OCI-LY7 (cell line): Measurements from ENCODE around the gene MLPH. TPM values are rescaled to one million over a fixed set of nuclear protein-coding genes. Genes with fewer than 3 reads are reported as not detected.

Experiments
- Bru-seq: library from RNA; stranded (reverse); fragments of 400-500 nt; gene quantifications from one replicate; lab custom pipeline; 2021; lab: Mats Ljungman, UMichigan
- BruChase-seq, 2 experiments: library from RNA; stranded (reverse); fragments of 400-500 nt; gene quantifications; one replicate each; lab custom pipeline; 2021; lab: Mats Ljungman, UMichigan
- BruUV-seq: library from RNA; stranded (reverse); fragments of 400-500 nt; replicated peaks from 2 replicates; lab custom pipeline; 2021; lab: Mats Ljungman, UMichigan
- CTCF ChIA-PET: fragments of 300-600 bp; sonication (Branson Sonifier 250); formaldehyde crosslinking; loops from one replicate; lab custom pipeline; 2022; ENCODE audit warnings: antibody characterized with exemption; ENCODE audit not compliant: unreplicated experiment; lab: Charles Lee
- POLR2A ChIA-PET: fragments of 300-600 bp; sonication (Branson Sonifier 250); formaldehyde crosslinking; loops from one replicate; lab custom pipeline; 2022; ENCODE audit warnings: antibody characterized with exemption; lab: Charles Lee
- DNase-seq: peaks from one replicate; pipeline ENCODE4 v3.0.0-alpha.2; 2015; ENCODE audit warnings: low spot score
- H2AFZ ChIP-seq: fragments of 200-600 bp; sonication (generic), shearing (Covaris generic); 2 replicates; pipeline ENCODE4 v1.6.1; 2014; ENCODE audit warnings: mild to moderate bottlenecking, antibody characterized with exemption, low read length, moderate library complexity
- H3K27ac ChIP-seq: fragments of 200-600 bp; sonication (generic); 2 replicates; pipeline ENCODE4 v1.5.1; 2014; ENCODE audit warnings: mixed run types, low read depth, mild to moderate bottlenecking, moderate library complexity, low read length, inconsistent platforms; ENCODE audit not compliant: poor library complexity, severe bottlenecking
- H3K36me3 ChIP-seq: fragments of 200-600 bp; sonication (generic); 2 replicates; pipeline ENCODE4 v1.6.1; 2014; ENCODE audit warnings: mild to moderate bottlenecking, antibody characterized with exemption, low read length, moderate library complexity, mixed read lengths; ENCODE audit not compliant: insufficient read depth
- H3K4me1 ChIP-seq: fragments of 200-600 bp; sonication (generic); 2 replicates; pipeline ENCODE4 v1.5.1; 2014; ENCODE audit warnings: mild to moderate bottlenecking, low read length; ENCODE audit not compliant: insufficient read depth, poor library complexity, severe bottlenecking
- H3K4me2 ChIP-seq: fragments of 200-600 bp; sonication (generic); 2 replicates; pipeline ENCODE4 v1.6.1; 2014; ENCODE audit warnings: mild to moderate bottlenecking, low read length
- H3K4me3 ChIP-seq: fragments of 200-600 bp; sonication (generic); 2 replicates; pipeline ENCODE4 v1.5.1; 2014; ENCODE audit warnings: mild to moderate bottlenecking, low read depth, low read length; ENCODE audit not compliant: poor library complexity, severe bottlenecking
- H3K79me2 ChIP-seq: fragments of 200-600 bp; sonication (generic); 2 replicates; pipeline ENCODE4 v1.6.1; 2016; ENCODE audit warnings: low read depth, mild to moderate bottlenecking, low read length, moderate library complexity, mixed read lengths; ENCODE audit not compliant: insufficient read depth
- H3K9me2 ChIP-seq: fragments of 200-600 bp; sonication (generic); 2 replicates; pipeline ENCODE4 v1.6.1; 2016; ENCODE audit warnings: mild to moderate bottlenecking, low read length, mixed read lengths; ENCODE audit not compliant: insufficient read depth
- H3K9me3 ChIP-seq: fragments of 200-600 bp; sonication (generic); 2 replicates; pipeline ENCODE4 v1.6.1; 2014; ENCODE audit warnings: mild to moderate bottlenecking, mixed run types, low read length, mixed read lengths
- H4K20me1 ChIP-seq: fragments of 200-600 bp; sonication (generic); 2 replicates; pipeline ENCODE4 v1.6.1; 2014; ENCODE audit warnings: mild to moderate bottlenecking, antibody characterized with exemption, low read length, moderate library complexity, mixed read lengths; ENCODE audit not compliant: insufficient read depth
- EZH2phosphoT487 ChIP-seq: fragments of 200-600 bp; sonication (generic); IDR thresholded peaks from 2 replicates; pipeline ENCODE4 v1.6.1; 2018; ENCODE audit warnings: low read depth, borderline replicate concordance, mild to moderate bottlenecking, mixed run types, antibody characterized with exemption, low read length, moderate library complexity, mixed read lengths
- intact Hi-C: fragments of 100-400 bp; cut with micrococcal nuclease; formaldehyde crosslinking; loops from one replicate; pipeline ENCODE4 v1.10.0; 2022; ENCODE audit not compliant: unreplicated experiment
- long read RNA-seq: library from polyadenylated mRNA; stranded (forward); transcript quantifications from one replicate; pipeline ENCODE4 v2.0.0, GENCODE V29; 2022
- total RNA-seq, 2 experiments: library from RNA; depleted of rRNA in 1 of 2; stranded (reverse); fragments of >200 nt in 1 of 2; shearing (Covaris generic) in 1 of 2; gene quantifications; 2 replicates each; pipeline ENCODE4 v1.2.3, GENCODE V29; 2014 to 2022
- TF ChIP-seq, protein P1 (sequence below): fragments of 200-600 bp; sonication (generic); conservative IDR thresholded peaks from 2 replicates; pipeline ENCODE4 v1.5.1; 2014; ENCODE audit warnings: mild to moderate bottlenecking, antibody characterized with exemption, low read length, moderate library complexity, mixed read lengths

The MLPH gene, protein sequence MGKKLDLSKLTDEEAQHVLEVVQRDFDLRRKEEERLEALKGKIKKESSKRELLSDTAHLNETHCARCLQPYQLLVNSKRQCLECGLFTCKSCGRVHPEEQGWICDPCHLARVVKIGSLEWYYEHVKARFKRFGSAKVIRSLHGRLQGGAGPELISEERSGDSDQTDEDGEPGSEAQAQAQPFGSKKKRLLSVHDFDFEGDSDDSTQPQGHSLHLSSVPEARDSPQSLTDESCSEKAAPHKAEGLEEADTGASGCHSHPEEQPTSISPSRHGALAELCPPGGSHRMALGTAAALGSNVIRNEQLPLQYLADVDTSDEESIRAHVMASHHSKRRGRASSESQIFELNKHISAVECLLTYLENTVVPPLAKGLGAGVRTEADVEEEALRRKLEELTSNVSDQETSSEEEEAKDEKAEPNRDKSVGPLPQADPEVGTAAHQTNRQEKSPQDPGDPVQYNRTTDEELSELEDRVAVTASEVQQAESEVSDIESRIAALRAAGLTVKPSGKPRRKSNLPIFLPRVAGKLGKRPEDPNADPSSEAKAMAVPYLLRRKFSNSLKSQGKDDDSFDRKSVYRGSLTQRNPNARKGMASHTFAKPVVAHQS
- not detected in 2 replicates for total RNA-seq (2014; rRNA removed; shearing (Covaris generic))
- total RNA-seq (2022): not detected in 2 replicates
- percentile 8 among the genes with signal in this experiment for Bru-seq, nascent RNA
- BruChase-seq, experiment 1, labeled RNA remaining after a 6-hour chase: percentile 11 among the genes with signal in this experiment
- BruChase-seq, experiment 2, labeled RNA remaining after a 2-hour chase: percentile 11 among the genes with signal in this experiment
- long read RNA-seq: 0 reads

DNA sequence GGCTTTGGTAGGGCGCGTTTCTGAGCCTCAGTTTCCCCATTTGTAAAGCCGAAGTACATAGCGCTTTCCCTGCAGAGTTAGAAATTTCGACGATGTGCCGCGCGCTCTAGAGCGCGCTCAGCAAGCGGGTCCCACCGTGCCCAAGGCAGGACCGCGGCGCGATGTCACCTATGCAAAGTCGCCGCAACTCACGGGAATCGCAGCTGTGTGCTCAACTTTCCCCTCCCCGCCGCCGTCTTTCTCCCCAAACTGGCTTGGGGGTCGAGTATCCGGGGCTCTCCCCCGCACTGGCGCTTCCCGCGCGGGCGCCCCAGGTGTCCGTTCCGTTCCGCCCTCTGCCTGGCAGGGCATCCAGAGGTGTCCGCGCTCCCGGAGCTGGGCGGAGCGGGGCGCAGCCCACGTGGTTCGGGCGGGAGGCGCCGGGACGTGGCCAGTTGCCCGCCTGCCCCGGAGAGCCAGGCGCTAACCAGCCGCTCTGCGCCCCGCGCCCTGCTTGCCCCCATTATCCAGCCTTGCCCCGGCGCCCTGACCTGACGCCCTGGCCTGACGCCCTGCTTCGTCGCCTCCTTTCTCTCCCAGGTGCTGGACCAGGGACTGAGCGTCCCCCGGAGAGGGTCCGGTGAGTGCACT lies at the start of gene MLPH:
Gene MLPH (plus strand): TSS at position 433 of the 630 bp plus-strand sequence. CDS start 6,176 bp downstream, outside the sequence.
- no TSS peak for BruUV-seq
- ChIA-PET POLR2A (no interaction called here), CTCF (no interaction called here)
- intact Hi-C loops: no loop called here
- Histone ChIP-seq H3K4me2 (no peak within 1 kb of the TSS), H2AFZ (no peak within 1 kb of the TSS), H3K9me3 (peaks cover 4% of the 10 kb centered on the region), H3K9me2 (no peaks in the 10 kb centered on the region), H4K20me1 (no peaks in the 10 kb centered on the region), H3K4me1 (no peaks in the 10 kb centered on the region), H3K36me3 (no peaks in the 10 kb centered on the region), H3K27ac (no peak within 1 kb of the TSS), H3K79me2 (no peaks in the 10 kb centered on the region), H3K4me3 (no peak within 1 kb of the TSS)
- TF ChIP-seq, protein P1, sequence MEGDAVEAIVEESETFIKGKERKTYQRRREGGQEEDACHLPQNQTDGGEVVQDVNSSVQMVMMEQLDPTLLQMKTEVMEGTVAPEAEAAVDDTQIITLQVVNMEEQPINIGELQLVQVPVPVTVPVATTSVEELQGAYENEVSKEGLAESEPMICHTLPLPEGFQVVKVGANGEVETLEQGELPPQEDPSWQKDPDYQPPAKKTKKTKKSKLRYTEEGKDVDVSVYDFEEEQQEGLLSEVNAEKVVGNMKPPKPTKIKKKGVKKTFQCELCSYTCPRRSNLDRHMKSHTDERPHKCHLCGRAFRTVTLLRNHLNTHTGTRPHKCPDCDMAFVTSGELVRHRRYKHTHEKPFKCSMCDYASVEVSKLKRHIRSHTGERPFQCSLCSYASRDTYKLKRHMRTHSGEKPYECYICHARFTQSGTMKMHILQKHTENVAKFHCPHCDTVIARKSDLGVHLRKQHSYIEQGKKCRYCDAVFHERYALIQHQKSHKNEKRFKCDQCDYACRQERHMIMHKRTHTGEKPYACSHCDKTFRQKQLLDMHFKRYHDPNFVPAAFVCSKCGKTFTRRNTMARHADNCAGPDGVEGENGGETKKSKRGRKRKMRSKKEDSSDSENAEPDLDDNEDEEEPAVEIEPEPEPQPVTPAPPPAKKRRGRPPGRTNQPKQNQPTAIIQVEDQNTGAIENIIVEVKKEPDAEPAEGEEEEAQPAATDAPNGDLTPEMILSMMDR: no peak
- no peak for TF ChIP-seq EZH2phosphoT487
- DNase-seq: no peak

- ChIA-PET CTCF (no interaction called here), POLR2A (no interaction called here)
- Histone ChIP-seq H3K9me2 (no peaks in the 10 kb centered on the region), H3K9me3 (no peaks in the 10 kb centered on the region), H3K4me3 (no peak overlapping the region), H4K20me1 (no peaks in the 10 kb centered on the region), H3K4me2 (no peak overlapping the region), H3K79me2 (no peaks in the 10 kb centered on the region), H3K4me1 (no peaks in the 10 kb centered on the region), H2AFZ (no peak overlapping the region), H3K36me3 (no peaks in the 10 kb centered on the region), H3K27ac (no peak overlapping the region)
- intact Hi-C loops: no loop called here
- no peak for DNase-seq
- BruUV-seq: no TSS peak
- TF ChIP-seq EZH2phosphoT487: no peak
- TF ChIP-seq, protein P1: no peak
Measured at GRCh38 chr2:237437566-237437965, 49.5 kb upstream of the MLPH start.
